Spleen (tissue), 11 donors: ENCODE measurements around the gene PADI2. TPM values are rescaled to one million over a fixed set of nuclear protein-coding genes. Genes with fewer than 3 reads are reported as not detected.

Source experiments
- DNase-seq: peaks from one replicate; pipeline ENCODE4 v3.0.0-alpha.2; 2020
- H3K27ac ChIP-seq, 8 donors: fragments of 200-600 bp; sonication (generic) in 7 of 8; 1 replicate in 4 of 8; 2 replicates in 4 of 8; pipeline versions ENCODE4 v1.5.0 to v1.8.0; 2016 to 2021; ENCODE audit warnings: inconsistent platforms in 4 of 8, mild to moderate bottlenecking in 4 of 8, moderate library complexity in 1 of 8
- H3K27me3 ChIP-seq, 7 donors: fragments of 200-600 bp; sonication (generic) in 6 of 7; replicated peaks in 1 of 7; 1 replicate in 4 of 7; 2 replicates in 3 of 7; pipeline versions ENCODE4 v1.5.0 to v1.8.0; 2016 to 2021; ENCODE audit warnings: inconsistent platforms in 3 of 7, mild to moderate bottlenecking in 1 of 7
- H3K36me3 ChIP-seq, 6 donors: fragments of 200-600 bp; sonication (generic) in 5 of 6; 1 replicate in 4 of 6; 2 replicates in 2 of 6; pipeline versions ENCODE4 v1.5.0 to v1.8.0; 2016 to 2021; ENCODE audit warnings: inconsistent platforms in 2 of 6
- H3K4me1 ChIP-seq, 6 donors: fragments of 200-600 bp; sonication (generic) in 5 of 6; 1 replicate in 3 of 6; 2 replicates in 3 of 6; pipeline versions ENCODE4 v1.5.0 to v1.8.0; 2016 to 2021; ENCODE audit warnings: inconsistent platforms in 3 of 6
- H3K4me3 ChIP-seq, 8 donors: fragments of 200-600 bp; sonication (generic) in 7 of 8; 1 replicate in 4 of 8; 2 replicates in 4 of 8; pipeline versions ENCODE4 v1.5.0 to v1.8.0; 2016 to 2021; ENCODE audit warnings: inconsistent platforms in 4 of 8, mild to moderate bottlenecking in 4 of 8, moderate library complexity in 2 of 8
- H3K9me3 ChIP-seq, 8 donors: fragments of 200-600 bp; sonication (generic) in 7 of 8; 1 replicate in 4 of 8; 2 replicates in 4 of 8; pipeline versions ENCODE4 v1.5.0 to v1.8.0; 2016 to 2021; ENCODE audit warnings: inconsistent platforms in 4 of 8
- POLR2A ChIP-seq, 3 donors: fragments of 450-650 bp; IDR thresholded peaks; one replicate each; pipeline ENCODE4 v1.5.1; 2017; ENCODE audit warnings: antibody characterized with exemption in 3 of 3, mild to moderate bottlenecking in 1 of 3
- POLR2AphosphoS5 ChIP-seq, 3 donors: sonication (generic); formaldehyde crosslinking; IDR thresholded peaks; one replicate each; pipeline ENCODE4 v1.5.1; 2017; ENCODE audit warnings: antibody characterized with exemption in 3 of 3
- WGBS, 5 donors: extraction: QIAGEN DNeasy Blood & Tissue Kit in 3 of 5; methylation state at CpG; one replicate each; pipeline versions ENCODE4 v1.1.5 to v1.1.7; 2013 to 2018; 5-methylcytosine and 5-hydroxymethylcytosine counted together
- intact Hi-C: fragments of 100-400 bp; cut with DNase I; formaldehyde crosslinking; loops from one replicate; pipeline ENCODE4 v1.15.0; 2023; ENCODE audit warnings: low total_unique reads
- polyA plus RNA-seq, 3 donors: library from polyadenylated mRNA; stranded (reverse); fragments of 200-250 nt; gene quantifications; one replicate each; pipeline ENCODE4 v1.2.1, GENCODE V29; 2013
- total RNA-seq, 7 donors: library from RNA; depleted of rRNA in 3 of 7; stranded (reverse); fragments of >200 nt in 3 of 7; fragmentation: NEBNext Ultra II Directional in 4 of 7; extraction: Animal tissue kit (Norgen Biotek cat#: 25700) in 4 of 7; gene quantifications; one replicate each; pipeline versions ENCODE4 v1.1.0 to v1.2.1, GENCODE V29; 2016 to 2021
- TF ChIP-seq, protein P1 (sequence below), 11 experiments: fragments of 200-600 bp in 7 of 11; fragments of 450-650 bp in 4 of 11; sonication (generic) in 4 of 11; IDR thresholded peaks in 8 of 11; conservative IDR thresholded peaks in 3 of 11; 1 replicate in 7 of 11; 2 replicates in 4 of 11; pipeline versions ENCODE4 v1.4.0 to v1.8.0; 2016 to 2021; ENCODE audit warnings: antibody characterized with exemption in 11 of 11, inconsistent platforms in 4 of 11, mild to moderate bottlenecking in 1 of 11
- donor health status: healthy with polysubstance abuse.
- donor health status: DM: no; HTN: no; CAD: no; lungs with moderate emphysema.
- donor health status: DM: no; HTN: no; CAD: no.
- donor health status: Bipolar disorder and iron deficiency.
- donor health status: healthy.
- donor health status: DM: no; HTN: no; CAD: no.
- donor health status: DM: yes; HTN: yes; CAD: no.

PADI2 gene
- total and polyA plus RNA-seq, 10 donors: 0.50 to 63.6 (median 18.6) TPM

- no peaks in the 10 kb centered on the region for H3K9me3 ChIP-seq
- WGBS, 5 donors: 63 to 80% (median 74%) methylated on average over 14 to 17 of the region's 17 CpGs
- DNase-seq: peak; percentile 71
- H3K4me3 ChIP-seq: no peak overlapping the region
- no peaks in the 10 kb centered on the region for H3K27me3 ChIP-seq
- TF ChIP-seq POLR2AphosphoS5 (IDR thresholded peaks at IDR 0.05): no peak
- TF ChIP-seq, protein P1, sequence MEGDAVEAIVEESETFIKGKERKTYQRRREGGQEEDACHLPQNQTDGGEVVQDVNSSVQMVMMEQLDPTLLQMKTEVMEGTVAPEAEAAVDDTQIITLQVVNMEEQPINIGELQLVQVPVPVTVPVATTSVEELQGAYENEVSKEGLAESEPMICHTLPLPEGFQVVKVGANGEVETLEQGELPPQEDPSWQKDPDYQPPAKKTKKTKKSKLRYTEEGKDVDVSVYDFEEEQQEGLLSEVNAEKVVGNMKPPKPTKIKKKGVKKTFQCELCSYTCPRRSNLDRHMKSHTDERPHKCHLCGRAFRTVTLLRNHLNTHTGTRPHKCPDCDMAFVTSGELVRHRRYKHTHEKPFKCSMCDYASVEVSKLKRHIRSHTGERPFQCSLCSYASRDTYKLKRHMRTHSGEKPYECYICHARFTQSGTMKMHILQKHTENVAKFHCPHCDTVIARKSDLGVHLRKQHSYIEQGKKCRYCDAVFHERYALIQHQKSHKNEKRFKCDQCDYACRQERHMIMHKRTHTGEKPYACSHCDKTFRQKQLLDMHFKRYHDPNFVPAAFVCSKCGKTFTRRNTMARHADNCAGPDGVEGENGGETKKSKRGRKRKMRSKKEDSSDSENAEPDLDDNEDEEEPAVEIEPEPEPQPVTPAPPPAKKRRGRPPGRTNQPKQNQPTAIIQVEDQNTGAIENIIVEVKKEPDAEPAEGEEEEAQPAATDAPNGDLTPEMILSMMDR (IDR thresholded peaks at IDR 0.05 in 8 of 11, conservative IDR thresholded peaks at IDR 0.05 in 3 of 11): peak in 9 of 11 experiments; percentile 6 to 66 (median 31)
- peak overlapping the region in 2 of 8 donors; percentile 48 to 67 for H3K27ac ChIP-seq
- intact Hi-C loops: no loop called here
- no peaks in the 10 kb centered on the region for H3K4me1 ChIP-seq
- peaks cover 0 to 86% (median 2%) of the 10 kb centered on the region in 6 donors for H3K36me3 ChIP-seq
Observed at GRCh38 chr1:17075470-17076255, 43.6 kb downstream of the PADI2 start.

DNA sequence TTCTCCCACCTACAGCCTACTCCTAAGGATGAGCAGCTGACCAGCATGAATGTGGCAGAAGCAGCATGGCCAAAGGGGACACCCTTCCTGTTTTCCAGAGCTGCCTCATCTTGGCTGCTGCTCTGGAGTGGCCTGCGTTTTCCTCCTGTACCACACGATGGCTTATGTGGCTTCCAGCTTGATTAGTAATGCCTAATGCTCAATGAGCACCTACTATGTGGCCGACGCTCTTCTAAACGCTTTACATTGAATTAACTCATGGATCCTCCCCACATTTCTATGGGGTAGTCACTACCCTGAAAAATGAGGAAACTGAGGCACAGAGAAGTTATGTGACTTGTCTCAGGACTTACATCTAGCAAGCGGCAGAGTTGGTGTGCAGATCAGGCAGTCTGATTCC, 47.5 kb downstream of the PADI2 start:
- Histone ChIP-seq H3K27me3 (no peaks in the 10 kb centered on the region), H3K36me3 (peaks cover 0 to 77% (median 2%) of the 10 kb centered on the region in 6 donors), H3K4me1 (peaks cover 0 to 16% (median 0%) of the 10 kb centered on the region in 6 donors), H3K9me3 (no peaks in the 10 kb centered on the region), H3K4me3 (no peak overlapping the region), H3K27ac (peak overlapping the region in 1 of 8 donors; percentile 26)
- DNase-seq: no peak
- intact Hi-C loops: no loop called here
- WGBS, 5 donors: 77 to 88% (median 84%) methylated on average over 6 of the region's 6 CpGs
- TF ChIP-seq POLR2AphosphoS5 (IDR thresholded peaks at IDR 0.05) (no peak), POLR2A (IDR thresholded peaks at IDR 0.05) (no peak)
- TF ChIP-seq, protein P1 (IDR thresholded peaks at IDR 0.05 in 8 of 11, conservative IDR thresholded peaks at IDR 0.05 in 3 of 11): no peak

DNA sequence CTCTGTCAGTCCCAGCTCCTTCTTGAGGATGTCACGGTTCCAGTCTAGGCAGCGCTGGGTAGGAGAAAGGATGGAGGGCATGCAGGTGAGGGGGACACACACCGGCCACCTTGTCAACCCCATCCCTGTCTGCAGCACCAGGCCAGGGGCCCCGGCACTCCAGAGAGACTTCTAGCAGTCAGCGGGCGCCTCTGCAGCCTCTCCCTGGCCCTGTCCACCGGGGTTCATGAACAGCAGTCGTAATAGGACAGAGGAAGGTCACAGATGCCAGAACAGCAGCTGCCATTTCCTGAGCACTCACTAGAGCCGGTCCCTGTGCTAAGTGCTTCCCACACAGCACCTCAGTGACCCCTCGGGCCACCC, 49.1 kb downstream of the PADI2 start:
- peaks cover 0 to 72% (median 2%) of the 10 kb centered on the region in 6 donors for H3K36me3 ChIP-seq
- peak overlapping the region in 1 of 8 donors; percentile 30 for H3K27ac ChIP-seq
- intact Hi-C loops: no loop called here
- no peak for TF ChIP-seq POLR2AphosphoS5 (IDR thresholded peaks at IDR 0.05)
- peak; percentile 59 for DNase-seq
- H3K4me1 ChIP-seq: peaks cover 0 to 30% (median 0%) of the 10 kb centered on the region in 6 donors
- H3K27me3 ChIP-seq: no peaks in the 10 kb centered on the region
- WGBS, 5 donors: 57 to 71% (median 64%) methylated on average over 9 to 10 of the region's 10 CpGs
- peaks cover 0 to 8% (median 4%) of the 10 kb centered on the region in 8 donors for H3K9me3 ChIP-seq
- no peak overlapping the region for H3K4me3 ChIP-seq

GRCh38 chr1:17069452-17070162, 49.6 kb downstream of the PADI2 start:
- Histone ChIP-seq H3K4me1 (peaks cover 0 to 30% (median 0%) of the 10 kb centered on the region in 6 donors), H3K36me3 (peaks cover 0 to 66% (median under 1%) of the 10 kb centered on the region in 6 donors), H3K9me3 (peaks cover 0 to 13% (median 9%) of the 10 kb centered on the region in 8 donors), H3K27ac (peak overlapping the region in 1 of 8 donors; percentile 30), H3K4me3 (no peak overlapping the region), H3K27me3 (no peaks in the 10 kb centered on the region)
- 68 to 94% (median 90%) methylated on average over 5 to 6 of the region's 6 CpGs for WGBS, 5 donors
- DNase-seq: peak; percentile 61
- TF ChIP-seq, protein P1 (IDR thresholded peaks at IDR 0.05 in 8 of 11, conservative IDR thresholded peaks at IDR 0.05 in 3 of 11): no peak
- TF ChIP-seq POLR2AphosphoS5 (IDR thresholded peaks at IDR 0.05) (no peak), POLR2A (IDR thresholded peaks at IDR 0.05) (no peak)
- intact Hi-C loops: no loop called here
